PC-3 (cell line): Measurements from ENCODE around the gene PLXNB1. TPM values are rescaled to one million over a fixed set of nuclear protein-coding genes. Genes with fewer than 3 reads are reported as not detected.

Experiments
- ATAC-seq: fragments of 200-7000 bp; cut with Tn5 transposase; 2 replicates; pipeline ENCODE4 v1.9.1; 2020; ENCODE audit warnings: mild to moderate bottlenecking, moderate library complexity
- BruUV-seq: library from RNA; stranded (reverse); fragments of 400-500 nt; replicated peaks from 2 replicates; lab custom pipeline; 2021; lab: Mats Ljungman, UMichigan
- CTCF ChIA-PET: fragments of 300-600 bp; sonication (Branson Sonifier 250); formaldehyde crosslinking; loops from one replicate; lab custom pipeline; 2022; ENCODE audit warnings: antibody characterized with exemption; lab: Charles Lee
- POLR2A ChIA-PET: fragments of 300-600 bp; sonication (Branson Sonifier 250); formaldehyde crosslinking; loops from one replicate; lab custom pipeline; 2022; ENCODE audit warnings: antibody characterized with exemption; ENCODE audit not compliant: unreplicated experiment; lab: Charles Lee
- DNase-seq: peaks from one replicate; pipeline ENCODE4 v3.0.0-alpha.2; 2015
- H2AFZ ChIP-seq: fragments of 300-600 bp; sonication (generic); 2 replicates; pipeline ENCODE4 v1.6.0; 2016; ENCODE audit warnings: antibody characterized with exemption, low read length
- H3F3A ChIP-seq: fragments of 300-600 bp; sonication (generic); one replicate; pipeline ENCODE4 v1.6.0; 2017; ENCODE audit warnings: antibody characterized with exemption, low read length, control low read depth, mild to moderate bottlenecking; ENCODE audit not compliant: unreplicated experiment
- H3K27ac ChIP-seq: fragments of 300-600 bp; sonication (generic); 2 replicates; pipeline ENCODE4 v1.5.1; 2016; ENCODE audit warnings: mild to moderate bottlenecking, low read length
- H3K27me3 ChIP-seq: fragments of 300-600 bp; sonication (generic); 2 replicates; pipeline ENCODE4 v1.6.1; 2016; ENCODE audit warnings: low read length, mixed read lengths
- H3K36me3 ChIP-seq: fragments of 300-600 bp; sonication (generic); 2 replicates; pipeline ENCODE4 v1.6.1; 2016; ENCODE audit warnings: low read depth, mixed run types, low read length, mixed read lengths
- H3K4me1 ChIP-seq: fragments of 300-600 bp; sonication (generic); 2 replicates; pipeline ENCODE4 v1.5.1; 2016; ENCODE audit warnings: low read length; ENCODE audit not compliant: insufficient read depth
- H3K4me2 ChIP-seq: fragments of 300-600 bp; sonication (generic); 2 replicates; pipeline ENCODE4 v1.6.0; 2016; ENCODE audit warnings: low read length
- H3K4me3 ChIP-seq: fragments of 300-600 bp; sonication (generic); 2 replicates; pipeline ENCODE4 v1.5.1; 2016; ENCODE audit warnings: mild to moderate bottlenecking, low read length, mixed read lengths
- H3K79me2 ChIP-seq: fragments of 300-600 bp; sonication (generic); 2 replicates; pipeline ENCODE4 v1.6.1; 2017; ENCODE audit warnings: low read length, mixed read lengths
- H3K9ac ChIP-seq: fragments of 300-600 bp; sonication (generic); 2 replicates; pipeline ENCODE4 v1.6.0; 2016; ENCODE audit warnings: mild to moderate bottlenecking, low read length
- H3K9me2 ChIP-seq: fragments of 300-600 bp; sonication (generic); replicated peaks from 2 replicates; pipeline ENCODE4 v1.6.1; 2016; ENCODE audit warnings: mixed run types, low read length, mixed read lengths
- H3K9me3 ChIP-seq: fragments of 300-600 bp; sonication (generic); 2 replicates; pipeline ENCODE4 v1.6.1; 2016; ENCODE audit warnings: low read length, mixed read lengths
- H4K20me1 ChIP-seq: fragments of 300-600 bp; sonication (generic); 2 replicates; pipeline ENCODE4 v1.6.1; 2016; ENCODE audit warnings: low read length, mixed read lengths
- EZH2 ChIP-seq: fragments of 300-600 bp; sonication (generic); IDR thresholded peaks from one replicate; pipeline ENCODE4 v1.6.1; 2017; ENCODE audit warnings: antibody characterized with exemption, mild to moderate bottlenecking, low read length; ENCODE audit not compliant: unreplicated experiment
- EZH2phosphoT487 ChIP-seq: fragments of 300-600 bp; sonication (generic); IDR thresholded peaks from 2 replicates; pipeline ENCODE4 v1.6.1; 2018; ENCODE audit warnings: mild to moderate bottlenecking, antibody characterized with exemption, low read length, borderline replicate concordance
- intact Hi-C: fragments of 100-400 bp; cut with micrococcal nuclease; formaldehyde crosslinking; loops from 2 replicates; pipeline ENCODE4 v1.9.0; 2023
- total RNA-seq: library from RNA; depleted of rRNA; stranded (reverse); fragments of >200 nt; gene quantifications from 2 replicates; pipeline ENCODE4 v1.2.3, GENCODE V29; 2014
- TF ChIP-seq, protein P1 (sequence below): fragments of 300-600 bp; sonication (generic); conservative IDR thresholded peaks from 2 replicates; pipeline ENCODE4 v1.5.1; 2017; ENCODE audit warnings: antibody characterized with exemption, low read depth, mild to moderate bottlenecking, low read length

The PLXNB1 gene
- total RNA-seq, 1 experiment from 2014 or later = 35.4 TPM

DNA sequence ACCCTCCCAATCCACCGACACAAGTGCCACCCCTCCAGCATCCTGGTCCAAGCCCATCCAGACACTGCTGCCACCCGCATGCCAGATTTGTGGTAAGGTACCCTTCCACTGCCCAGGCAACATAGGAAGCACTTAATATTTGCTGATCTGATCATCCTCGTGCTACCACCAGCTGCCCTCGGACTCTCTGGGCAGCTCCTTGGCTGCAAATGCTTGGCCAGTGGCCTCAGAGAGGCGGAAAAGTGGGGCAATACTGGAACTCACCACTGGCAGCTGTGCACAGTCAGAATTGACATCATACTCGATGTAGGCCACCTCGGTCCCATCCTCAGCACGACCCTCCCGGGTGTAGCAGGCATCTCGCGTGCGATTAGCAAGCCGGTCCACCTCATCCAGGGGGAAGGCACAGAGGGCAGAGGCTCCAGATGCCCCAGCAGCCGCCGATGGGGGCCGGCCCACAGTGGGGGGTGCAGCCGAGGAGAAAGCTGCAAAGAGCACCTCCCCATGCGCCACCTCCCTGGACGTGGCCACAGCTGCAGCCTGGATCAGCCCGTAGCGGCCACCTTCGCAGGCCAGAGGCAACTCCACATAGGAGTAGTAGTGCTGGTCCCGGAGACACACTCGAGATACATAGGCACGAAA is 6.5 kb downstream of the PLXNB1 start:
- POLR2A ChIA-PET = no interaction called here

GRCh38 chr3:48422681-48423080 is 7.2 kb downstream of the PLXNB1 start:
- H3K27me3 ChIP-seq = no peaks in the 10 kb centered on the region
- no peaks in the 10 kb centered on the region for H3F3A ChIP-seq
- H3K4me2 ChIP-seq = no peak overlapping the region
- ChIA-PET CTCF (no interaction called here), POLR2A (no interaction called here)
- H4K20me1 ChIP-seq = no peaks in the 10 kb centered on the region
- ATAC-seq (no peak), DNase-seq (no peak)
- intact Hi-C loops = no loop called here
- no peaks in the 10 kb centered on the region for H3K9me2 ChIP-seq
- BruUV-seq = no TSS peak
- H2AFZ ChIP-seq = no peak overlapping the region
- H3K27ac ChIP-seq = no peak overlapping the region
- peaks cover 10% of the 10 kb centered on the region for H3K79me2 ChIP-seq
- no peak overlapping the region for H3K9ac ChIP-seq
- no peak overlapping the region for H3K4me3 ChIP-seq
- peaks cover 10% of the 10 kb centered on the region; the same call in 1 of the 2 replicates for H3K4me1 ChIP-seq
- no peaks in the 10 kb centered on the region for H3K9me3 ChIP-seq
- no peaks in the 10 kb centered on the region for H3K36me3 ChIP-seq
- TF ChIP-seq, protein P1, sequence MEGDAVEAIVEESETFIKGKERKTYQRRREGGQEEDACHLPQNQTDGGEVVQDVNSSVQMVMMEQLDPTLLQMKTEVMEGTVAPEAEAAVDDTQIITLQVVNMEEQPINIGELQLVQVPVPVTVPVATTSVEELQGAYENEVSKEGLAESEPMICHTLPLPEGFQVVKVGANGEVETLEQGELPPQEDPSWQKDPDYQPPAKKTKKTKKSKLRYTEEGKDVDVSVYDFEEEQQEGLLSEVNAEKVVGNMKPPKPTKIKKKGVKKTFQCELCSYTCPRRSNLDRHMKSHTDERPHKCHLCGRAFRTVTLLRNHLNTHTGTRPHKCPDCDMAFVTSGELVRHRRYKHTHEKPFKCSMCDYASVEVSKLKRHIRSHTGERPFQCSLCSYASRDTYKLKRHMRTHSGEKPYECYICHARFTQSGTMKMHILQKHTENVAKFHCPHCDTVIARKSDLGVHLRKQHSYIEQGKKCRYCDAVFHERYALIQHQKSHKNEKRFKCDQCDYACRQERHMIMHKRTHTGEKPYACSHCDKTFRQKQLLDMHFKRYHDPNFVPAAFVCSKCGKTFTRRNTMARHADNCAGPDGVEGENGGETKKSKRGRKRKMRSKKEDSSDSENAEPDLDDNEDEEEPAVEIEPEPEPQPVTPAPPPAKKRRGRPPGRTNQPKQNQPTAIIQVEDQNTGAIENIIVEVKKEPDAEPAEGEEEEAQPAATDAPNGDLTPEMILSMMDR = no peak
- no peak for TF ChIP-seq EZH2
- no peak for TF ChIP-seq EZH2phosphoT487

More for the DNA sequence above, 6.5 kb downstream of the PLXNB1 start:
- ATAC-seq (no peak), DNase-seq (no peak)
- H3F3A ChIP-seq = no peaks in the 10 kb centered on the region
- H3K36me3 ChIP-seq = no peaks in the 10 kb centered on the region
- no peaks in the 10 kb centered on the region for H4K20me1 ChIP-seq
- H3K27me3 ChIP-seq = no peaks in the 10 kb centered on the region
- H3K4me3 ChIP-seq = no peak overlapping the region
- H3K9me3 ChIP-seq = no peaks in the 10 kb centered on the region
- CTCF ChIA-PET = no interaction called here
- H2AFZ ChIP-seq = no peak overlapping the region
- no TSS peak for BruUV-seq
- H3K27ac ChIP-seq = no peak overlapping the region
- intact Hi-C loops = no loop called here
- no peak overlapping the region for H3K9ac ChIP-seq
- peaks cover 17% of the 10 kb centered on the region for H3K4me1 ChIP-seq
- H3K9me2 ChIP-seq = no peaks in the 10 kb centered on the region
- no peak overlapping the region for H3K4me2 ChIP-seq
- peaks cover 17% of the 10 kb centered on the region for H3K79me2 ChIP-seq
- no peak for TF ChIP-seq EZH2
- TF ChIP-seq EZH2phosphoT487 = no peak
- TF ChIP-seq, protein P1 = no peak

DNA sequence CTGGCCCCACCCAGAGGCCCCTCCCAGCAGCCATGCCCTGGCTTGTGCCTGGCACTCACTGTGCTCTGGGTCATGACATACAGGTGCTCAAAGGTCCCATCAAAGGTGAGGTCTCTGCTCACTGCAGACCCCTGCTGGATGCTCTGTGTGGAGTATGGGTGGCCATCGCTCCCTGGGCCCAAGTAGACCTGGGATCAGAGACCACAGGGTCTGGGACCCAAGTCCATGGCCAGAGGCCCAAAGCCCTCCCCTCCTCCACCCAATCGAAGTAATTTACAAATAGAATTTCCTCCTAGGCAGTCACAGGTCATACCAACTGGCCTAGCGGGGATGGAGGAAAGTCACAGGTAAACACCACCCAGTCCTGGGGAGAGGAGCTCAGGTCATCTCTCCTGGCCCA is 7.6 kb downstream of the PLXNB1 start:
- POLR2A ChIA-PET = no interaction called here
- peaks cover 6% of the 10 kb centered on the region; the same call in 1 of the 2 replicates for H3K4me1 ChIP-seq

More for the DNA sequence above, 7.6 kb downstream of the PLXNB1 start:
- no peak overlapping the region for H3K4me3 ChIP-seq
- H2AFZ ChIP-seq = no peak overlapping the region
- H3K9me2 ChIP-seq = no peaks in the 10 kb centered on the region
- no TSS peak for BruUV-seq
- no peaks in the 10 kb centered on the region for H3F3A ChIP-seq
- intact Hi-C loops = no loop called here
- H3K36me3 ChIP-seq = no peaks in the 10 kb centered on the region
- no peak overlapping the region for H3K9ac ChIP-seq
- no peaks in the 10 kb centered on the region for H4K20me1 ChIP-seq
- H3K27ac ChIP-seq = no peak overlapping the region
- H3K9me3 ChIP-seq = no peaks in the 10 kb centered on the region
- no peak overlapping the region for H3K4me2 ChIP-seq
- no peak for TF ChIP-seq EZH2
- TF ChIP-seq, protein P1 = peak; percentile 41
- DNase-seq = no peak
- peak; percentile 48 for ATAC-seq
- no peaks in the 10 kb centered on the region for H3K27me3 ChIP-seq
- CTCF ChIA-PET = no interaction called here
- peaks cover 6% of the 10 kb centered on the region for H3K79me2 ChIP-seq
